ENCODE measurements around the gene CADPS.

DNA sequence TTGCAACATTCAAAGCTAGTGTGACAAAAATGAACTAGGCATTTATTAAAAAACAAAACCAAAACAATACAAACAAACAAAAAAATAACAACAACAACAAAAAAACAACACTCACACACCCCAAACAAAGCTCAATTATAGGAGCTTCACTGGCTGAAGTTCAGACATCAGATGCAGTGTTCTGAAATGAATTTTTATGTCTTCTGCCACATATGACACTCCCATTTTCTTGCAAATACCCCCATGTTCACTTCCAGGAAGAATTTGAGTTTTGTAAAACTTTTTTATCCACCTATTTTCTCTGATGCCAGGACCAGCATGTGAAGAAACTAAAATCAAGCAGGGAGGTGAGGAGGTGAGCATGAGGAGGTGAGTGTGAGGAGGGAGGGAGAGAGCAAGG, 113.9 kb downstream of the CADPS start:
- TF ChIP-seq CTCF (IDR thresholded peaks at IDR 0.05; ENCODE audit: low read length) (no peak), EZH2 (IDR thresholded peaks at IDR 0.05; ENCODE audit: borderline replicate concordance, low read length) (no peak)

All from OCI-LY1 (cell line).